HG03045 (cell line): Measurements from ENCODE around the gene GJC1.

ENCODE experiments used
- ATAC-seq: cut with Tn5 transposase; IDR thresholded peaks from one replicate; pipeline ENCODE4 v1.9.1; 2021; ENCODE audit warnings: mild to moderate bottlenecking, moderate library complexity; ENCODE audit not compliant: unreplicated experiment

GJC1 gene

GRCh38 chr17:44804302-44805089 is 25.6 kb downstream of the GJC1 start:
- no peak for ATAC-seq

- no peak for ATAC-seq
Measured at GRCh38 chr17:44801880-44802279, 28.2 kb downstream of the GJC1 start.

DNA sequence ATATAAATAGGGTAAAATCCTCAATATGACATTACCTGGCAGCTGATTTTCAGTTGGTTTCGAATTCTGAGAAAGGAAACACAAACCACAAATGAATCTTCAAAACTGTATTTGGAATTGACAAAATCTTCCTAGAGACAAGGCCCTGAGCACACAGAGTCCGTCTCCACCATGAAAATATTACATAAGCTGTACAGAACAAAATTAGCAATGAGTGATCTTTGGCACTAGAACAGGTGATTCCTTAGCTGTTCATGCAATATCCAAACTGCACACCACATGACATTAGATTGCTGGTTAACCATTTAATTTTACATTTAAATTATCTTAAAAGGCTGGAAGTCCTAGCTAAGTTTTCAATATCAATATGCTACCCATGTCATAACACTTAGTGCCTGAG is 31.7 kb downstream of the GJC1 start:
- no peak for ATAC-seq

GRCh38 chr17:44797802-44798201 is 32.3 kb downstream of the GJC1 start:
- ATAC-seq, result no peak

- no peak for ATAC-seq
Measured at GRCh38 chr17:44796731-44797130, 33.4 kb downstream of the GJC1 start.

- no peak for ATAC-seq
Measured at GRCh38 chr17:44795928-44796327, 34.2 kb downstream of the GJC1 start.

GRCh38 chr17:44795421-44795820 is 34.7 kb downstream of the GJC1 start:
- no peak for ATAC-seq

DNA sequence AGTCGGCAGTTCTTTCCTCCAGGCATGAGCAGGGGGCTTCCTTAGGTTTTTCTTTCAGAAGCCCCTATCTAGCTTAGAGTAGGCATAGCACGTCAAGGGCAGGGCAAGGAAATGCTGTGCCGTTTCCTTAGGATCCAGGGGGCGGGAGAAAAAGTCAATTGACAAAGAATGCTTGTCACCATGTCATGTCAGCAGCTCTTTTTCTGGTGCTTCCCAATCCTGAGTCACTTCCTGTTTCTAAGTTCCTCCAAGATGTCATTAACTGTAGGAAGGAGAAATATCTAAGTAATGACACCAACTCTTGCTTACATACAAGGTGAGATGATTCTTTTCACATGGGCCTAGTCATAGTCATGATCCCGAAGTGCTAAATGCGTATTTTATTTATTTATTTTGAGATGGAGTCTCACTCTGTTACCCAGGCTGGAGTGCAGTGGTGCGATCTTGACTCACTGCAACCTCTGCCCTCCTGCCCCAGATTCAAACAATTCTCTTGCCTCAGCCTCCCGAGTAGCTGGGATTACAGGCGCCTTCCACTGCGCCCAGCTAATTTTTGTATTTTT is 35.2 kb downstream of the GJC1 start:
- no peak for ATAC-seq

DNA sequence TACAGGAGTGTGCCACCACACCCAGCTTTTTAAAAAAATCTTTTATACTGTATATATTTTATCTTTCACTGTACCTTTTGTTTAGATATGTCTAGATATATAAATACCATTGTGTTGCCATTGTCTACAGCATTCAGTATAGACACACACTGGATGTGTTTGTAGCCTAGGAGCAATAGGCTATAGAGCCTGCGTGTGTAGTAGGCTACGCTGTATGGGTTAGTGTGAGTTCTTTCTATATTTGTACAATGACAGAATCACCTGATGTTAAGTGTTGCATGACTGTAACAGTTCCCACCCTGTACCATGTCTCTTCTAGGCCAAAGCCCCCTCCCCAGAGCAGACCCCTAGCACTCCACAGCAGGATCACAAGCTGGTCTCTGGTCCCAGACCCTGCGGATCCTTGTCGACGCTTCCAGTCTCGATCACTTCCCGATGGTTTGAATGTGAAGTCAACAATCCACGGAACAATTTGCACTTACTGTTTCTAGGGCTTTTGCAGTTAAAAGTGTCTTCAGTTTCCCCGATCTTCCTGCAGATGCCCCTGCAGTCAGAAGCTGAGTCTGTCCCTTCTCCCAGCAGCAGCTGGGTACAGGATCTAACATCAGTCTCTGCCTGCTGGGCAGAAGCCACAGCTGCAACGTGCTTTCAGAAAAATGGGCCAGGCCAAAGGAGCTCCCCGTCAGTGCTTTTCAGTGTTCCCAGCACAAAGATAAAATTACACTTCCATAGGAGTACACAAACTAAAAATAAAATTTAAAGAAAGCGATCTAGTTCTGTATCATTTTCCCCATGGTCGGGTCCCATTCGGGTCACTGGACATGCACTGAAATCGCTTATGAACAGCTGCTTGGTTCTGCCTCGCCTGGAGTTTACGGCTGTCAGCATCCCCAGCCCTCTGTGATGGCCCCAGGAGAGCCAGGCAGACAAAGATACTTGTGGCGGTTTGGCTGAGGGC is 35.9 kb downstream of the GJC1 start:
- ATAC-seq, result no peak

DNA sequence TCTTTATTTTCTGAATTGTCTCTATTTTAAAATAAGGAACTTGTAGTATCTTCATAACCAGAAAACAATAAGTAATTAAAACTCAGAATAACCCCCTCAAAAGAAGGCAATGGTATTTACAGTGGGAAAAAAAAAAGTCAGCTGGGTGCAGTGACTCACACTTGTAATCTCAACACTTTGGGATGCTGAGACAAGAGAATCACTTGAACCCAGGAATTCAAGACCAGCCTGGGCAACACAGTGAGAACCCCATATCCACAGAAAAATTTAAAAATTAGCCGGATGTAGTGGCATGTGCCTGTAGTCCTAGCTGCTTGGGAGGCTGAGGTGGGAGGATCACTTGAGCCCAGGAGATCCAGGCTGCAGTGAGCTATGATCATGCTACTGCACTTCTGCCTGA is 37.8 kb downstream of the GJC1 start:
- no peak for ATAC-seq

- ATAC-seq, result no peak
Measured at GRCh38 chr17:44788139-44788538, 41.9 kb downstream of the GJC1 start.

GRCh38 chr17:44787271-44787940 is 42.7 kb downstream of the GJC1 start:
- ATAC-seq, result no peak

- no peak for ATAC-seq
Measured at GRCh38 chr17:44786551-44787081, 43.5 kb downstream of the GJC1 start.

DNA sequence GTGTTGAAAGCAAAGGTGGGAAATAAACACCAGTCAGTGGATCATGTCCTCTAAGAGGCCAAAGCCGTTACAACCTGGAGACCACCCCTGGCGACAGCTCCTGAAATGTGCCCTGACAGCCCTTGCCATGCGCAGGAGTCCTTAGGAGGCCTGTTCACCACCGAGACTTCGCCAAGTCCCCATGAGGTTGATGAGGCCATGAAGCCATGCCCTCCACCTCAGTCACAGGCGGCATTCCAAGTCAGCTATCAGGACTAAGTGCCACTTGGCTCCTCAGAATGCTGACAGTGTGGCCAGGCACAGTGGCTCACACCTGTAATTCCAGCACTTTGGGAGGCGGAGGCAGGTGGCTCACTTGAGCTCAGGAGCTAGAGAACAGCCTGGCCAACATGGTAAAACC is 44.2 kb downstream of the GJC1 start:
- no peak for ATAC-seq

DNA sequence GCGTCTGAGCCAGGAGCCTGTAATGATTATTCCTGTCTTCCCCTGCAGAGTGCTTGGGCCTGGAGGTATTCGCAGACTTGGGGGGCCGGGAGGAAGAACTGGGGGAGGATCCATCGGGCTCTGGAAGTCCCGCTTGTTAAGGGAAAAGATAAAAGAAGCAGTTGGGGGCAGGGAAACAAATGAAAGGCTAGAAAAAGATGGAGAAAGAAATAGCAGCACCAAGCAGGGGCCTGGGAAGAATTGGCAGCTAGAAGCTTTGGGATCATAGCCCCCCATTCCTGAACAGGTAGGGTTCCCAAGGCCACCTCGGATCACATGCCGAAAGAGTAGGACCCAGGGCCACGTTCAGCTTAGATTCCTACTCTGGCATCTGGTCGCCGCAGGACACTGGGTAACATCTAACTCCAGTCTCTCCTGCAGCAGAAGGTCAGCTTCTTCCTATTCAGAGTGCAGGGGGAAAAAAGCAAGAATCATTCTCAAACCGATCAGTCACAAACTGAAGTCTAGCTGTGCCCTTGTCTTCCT is 47.7 kb downstream of the GJC1 start:
- no peak for ATAC-seq

GRCh38 chr17:44781551-44782325 is 48.3 kb downstream of the GJC1 start:
- ATAC-seq, result no peak

- no peak for ATAC-seq
Measured at GRCh38 chr17:44780845-44781480, 49.1 kb downstream of the GJC1 start.

- ATAC-seq, result no peak
Measured at GRCh38 chr17:44780161-44780560, 49.9 kb downstream of the GJC1 start.
